GM18858 (cell line): Measurements from ENCODE around the gene CFP.
"Not testable (repeated sequence)": the region's sequence is repeated elsewhere in the genome, so short reads cannot be mapped to it uniquely, and the experiment has no call there.

ENCODE experiments used
- ATAC-seq: cut with Tn5 transposase; IDR thresholded peaks from one replicate; pipeline ENCODE4 v1.9.1; 2021; ENCODE audit not compliant: unreplicated experiment

The CFP gene

GRCh38 chrX:47607091-47607490, 22.6 kb downstream of the CFP start:
- ATAC-seq = no peak

- ATAC-seq = no peak
Measured at GRCh38 chrX:47605024-47605423, 24.7 kb downstream of the CFP start.

DNA sequence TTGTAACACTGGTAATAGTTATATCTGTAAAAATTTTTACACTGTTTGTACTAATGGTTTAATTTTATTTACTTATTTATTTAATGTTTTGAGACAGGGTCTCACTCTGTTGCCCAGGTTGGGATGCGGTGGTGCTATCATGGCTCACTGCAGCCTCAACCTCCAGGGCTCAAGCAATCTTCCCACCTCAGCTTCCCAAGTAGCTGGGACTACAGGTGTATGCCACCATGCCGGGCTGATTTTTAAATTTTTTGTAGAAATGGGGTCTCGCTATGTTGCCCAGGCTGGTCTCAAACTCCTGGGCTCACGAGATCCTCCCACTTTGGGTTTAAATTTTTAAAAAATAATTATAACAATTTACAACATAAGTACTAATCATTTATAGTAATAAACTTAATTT, 26.6 kb downstream of the CFP start:
- not testable (repeated sequence) for ATAC-seq

- ATAC-seq = no peak
Measured at GRCh38 chrX:47597222-47597621, 32.5 kb downstream of the CFP start.

GRCh38 chrX:47596256-47596655, 33.5 kb downstream of the CFP start:
- no peak for ATAC-seq

- ATAC-seq = no peak
Measured at GRCh38 chrX:47595716-47596251, 33.9 kb downstream of the CFP start.

- ATAC-seq = no peak
Measured at GRCh38 chrX:47593522-47593921, 36.2 kb downstream of the CFP start.

DNA sequence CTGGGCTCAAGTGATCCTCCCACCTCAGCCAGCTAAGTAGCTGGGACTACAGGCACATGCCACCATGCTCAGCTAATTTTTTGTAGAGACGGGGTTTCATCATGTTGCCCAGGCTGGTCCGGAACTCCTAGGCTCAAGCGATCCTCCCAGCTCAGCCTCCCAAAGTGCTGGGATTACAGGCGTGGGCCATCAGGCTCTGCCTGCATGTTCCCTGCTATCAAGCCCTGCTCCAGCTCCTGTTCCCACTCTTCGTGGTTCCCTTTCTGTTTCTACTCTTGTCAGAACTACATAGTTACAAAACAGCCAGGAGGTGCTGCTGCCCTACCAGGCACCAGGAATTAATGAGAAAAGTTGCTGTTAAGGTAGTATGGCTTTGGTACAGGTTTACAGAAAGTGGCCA, 38.7 kb downstream of the CFP start:
- ATAC-seq = no peak

DNA sequence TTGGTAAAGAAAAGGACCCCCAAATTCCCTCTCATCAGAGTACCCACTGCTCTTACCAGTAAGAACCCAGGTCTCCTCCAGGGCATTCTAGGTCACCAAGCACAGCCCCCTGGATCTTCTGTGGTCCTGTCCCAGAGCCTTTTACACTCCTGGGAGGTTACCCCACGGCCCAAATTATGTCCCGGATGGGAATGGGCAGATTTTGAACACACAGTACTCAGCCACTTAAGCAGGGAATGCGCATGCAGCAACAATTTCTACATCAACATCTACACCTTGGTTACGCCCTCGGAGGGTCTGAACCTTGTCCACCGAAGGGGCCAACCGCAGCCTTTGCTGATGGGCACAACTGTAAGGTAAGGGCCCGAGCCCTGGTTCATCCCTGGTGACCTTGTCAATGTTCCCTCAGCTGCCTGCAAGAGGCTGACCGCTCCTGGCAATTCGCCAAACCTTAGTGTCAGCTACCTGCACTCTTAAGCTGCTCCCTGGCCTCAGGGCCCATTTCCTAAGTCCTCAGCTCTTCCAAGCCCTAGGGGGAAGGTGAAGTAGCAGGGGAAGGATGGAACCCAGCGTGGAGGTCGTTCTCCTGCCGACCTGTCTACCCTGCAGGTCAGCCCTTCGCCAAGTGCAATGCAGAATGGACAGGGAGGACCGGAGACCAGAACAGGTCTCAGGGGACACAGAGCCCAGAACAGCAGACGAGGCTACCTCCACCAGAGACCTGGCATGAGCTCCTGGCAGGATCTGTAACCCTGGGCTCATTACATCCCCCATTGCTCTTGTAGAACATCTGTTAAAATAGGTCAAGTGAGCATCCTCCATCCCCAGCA, 41.6 kb downstream of the CFP start:
- ATAC-seq = no peak

DNA sequence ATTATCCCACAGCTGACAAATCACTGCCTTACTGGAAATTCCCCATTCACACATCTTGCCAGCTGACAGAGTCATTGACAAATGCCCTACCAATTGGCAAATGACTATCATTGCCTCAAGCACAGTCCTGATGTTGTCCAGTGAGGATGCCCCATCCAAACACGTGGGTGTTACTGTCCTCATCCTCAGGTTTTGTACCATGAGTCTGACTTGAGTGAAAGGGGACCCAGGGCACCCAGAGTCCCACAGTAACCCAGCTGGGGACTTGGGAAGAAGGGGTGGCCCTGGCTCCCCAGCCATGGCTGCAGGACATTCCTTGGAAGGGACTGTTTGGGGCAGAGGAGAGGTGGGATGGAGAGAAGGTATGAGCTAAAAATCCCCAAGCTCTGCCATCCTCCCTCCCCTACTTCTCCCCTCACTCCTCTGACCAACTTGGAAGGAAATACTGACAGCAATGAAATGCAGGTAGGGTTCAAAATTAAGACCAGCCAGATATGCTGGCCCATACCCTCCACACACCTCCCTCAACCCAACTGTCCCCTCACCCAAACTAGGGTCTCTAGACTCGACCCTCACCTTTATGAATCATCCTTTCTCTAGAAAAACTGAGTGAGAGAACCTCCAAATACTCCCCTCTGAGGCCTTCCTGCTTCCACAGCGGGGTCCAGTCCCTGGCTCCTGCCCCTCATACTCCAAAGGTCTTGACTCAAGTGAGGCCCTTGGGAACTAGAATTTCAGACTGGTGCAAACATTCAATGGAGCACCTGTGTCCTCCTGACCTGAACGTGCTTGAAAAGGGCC, 42.4 kb downstream of the CFP start:
- ATAC-seq = no peak

DNA sequence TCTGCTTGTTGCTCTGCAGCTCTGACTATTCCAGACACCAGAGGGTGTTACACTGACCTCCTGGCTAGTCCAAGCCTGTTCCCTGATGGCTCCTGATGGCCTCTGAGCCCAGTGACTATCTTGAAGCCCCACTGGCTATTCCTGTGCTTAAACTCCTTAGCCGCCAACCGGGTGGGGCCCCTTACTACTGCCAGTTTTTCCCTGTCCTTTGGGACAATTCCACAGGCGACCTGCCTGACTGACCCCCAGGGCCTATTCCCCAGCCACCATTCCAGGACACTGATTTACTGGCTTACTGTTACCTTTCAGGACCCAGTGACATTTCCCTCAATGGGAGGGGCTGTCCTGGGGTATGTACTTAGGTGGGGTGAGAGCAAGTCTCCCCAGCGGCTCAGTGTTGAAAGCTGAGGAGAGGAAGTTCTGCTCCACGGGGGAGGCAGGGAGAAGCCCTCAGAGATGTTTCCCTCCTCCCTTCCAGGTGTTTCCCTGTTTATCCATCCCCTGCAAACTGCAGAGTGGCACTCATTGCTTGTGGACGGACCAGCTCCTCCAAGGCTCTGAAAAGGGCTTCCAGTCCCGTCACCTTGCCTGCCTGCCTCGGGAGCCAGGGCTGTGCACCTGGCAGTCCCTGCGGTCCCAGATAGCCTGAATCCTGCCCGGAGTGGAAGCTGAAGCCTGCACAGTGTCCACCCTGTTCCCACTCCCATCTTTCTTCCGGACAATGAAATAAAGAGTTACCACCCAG, 43.5 kb downstream of the CFP start:
- ATAC-seq = no peak

GRCh38 chrX:47585273-47585672, 44.5 kb downstream of the CFP start:
- ATAC-seq = no peak

DNA sequence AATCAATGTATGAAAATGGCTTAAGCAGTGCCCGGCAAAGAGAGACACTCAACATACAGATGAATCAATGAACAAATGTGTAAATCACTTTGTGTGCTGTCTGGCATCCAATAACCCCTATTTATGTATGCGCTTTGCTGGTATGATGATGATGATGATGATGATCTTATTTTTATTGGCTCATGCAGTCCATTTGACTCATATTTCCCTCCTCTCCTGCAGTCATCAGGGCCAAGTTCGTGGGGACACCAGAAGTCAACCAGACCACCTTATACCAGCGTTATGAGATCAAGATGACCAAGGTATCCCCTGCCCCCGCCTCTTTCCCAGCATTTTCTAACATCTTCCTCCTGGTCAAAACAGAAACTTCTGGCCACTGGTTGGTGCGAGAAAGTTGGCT, 45.0 kb downstream of the CFP start:
- ATAC-seq = no peak

GRCh38 chrX:47583240-47583861, 46.4 kb downstream of the CFP start:
- ATAC-seq = no peak

DNA sequence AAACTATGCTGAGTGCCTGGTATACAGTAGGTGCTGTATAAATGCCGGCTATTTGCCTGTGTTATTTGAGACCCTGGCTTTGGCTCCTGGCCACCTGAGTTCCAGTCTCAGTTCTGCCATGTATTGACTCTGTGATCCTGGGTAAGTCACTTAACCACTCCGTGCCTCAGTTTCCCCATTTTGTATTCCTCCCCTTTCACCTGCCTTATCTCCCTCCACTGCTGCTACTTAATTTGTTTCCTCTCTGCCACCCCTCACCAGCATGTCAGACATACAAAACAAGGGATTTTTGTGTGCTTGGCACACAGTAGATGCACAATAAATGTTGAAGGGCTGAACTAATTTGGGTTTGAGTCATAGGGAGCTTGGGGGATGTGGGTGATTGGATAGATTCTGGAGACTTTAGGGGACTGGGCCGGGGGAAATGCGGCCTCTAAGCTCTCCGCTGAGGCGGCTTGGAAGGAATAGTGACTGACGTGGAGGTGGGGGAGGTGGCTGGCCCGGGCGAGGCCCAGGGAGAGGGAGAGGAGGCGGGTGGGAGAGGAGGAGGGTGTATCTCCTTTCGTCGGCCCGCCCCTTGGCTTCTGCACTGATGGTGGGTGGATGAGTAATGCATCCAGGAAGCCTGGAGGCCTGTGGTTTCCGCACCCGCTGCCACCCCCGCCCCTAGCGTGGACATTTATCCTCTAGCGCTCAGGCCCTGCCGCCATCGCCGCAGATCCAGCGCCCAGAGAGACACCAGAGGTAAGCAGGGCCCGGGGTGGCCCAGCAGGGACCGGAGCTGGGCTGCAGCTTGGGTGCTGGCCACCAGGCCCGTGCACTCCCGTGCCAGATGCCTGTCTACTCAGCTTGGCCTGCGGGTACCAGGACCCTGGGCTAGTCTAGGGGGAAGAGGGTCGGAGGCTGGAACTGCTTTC, 47.7 kb downstream of the CFP start, which contains the start of gene TIMP1:
TIMP1 (plus strand) TSS at position 706 of the 917 bp plus-strand sequence. CDS start 980 bp downstream, outside the sequence.
- ATAC-seq = peak; percentile 69

- no peak for ATAC-seq
Measured at GRCh38 chrX:47579537-47579936, 50.2 kb downstream of the CFP start.

GRCh38 chrX:47578692-47579091, 51.0 kb downstream of the CFP start:
- no peak for ATAC-seq

GRCh38 chrX:47577901-47578300, 51.8 kb downstream of the CFP start:
- no peak for ATAC-seq

- no peak for ATAC-seq
Measured at GRCh38 chrX:47577424-47577823, 52.3 kb downstream of the CFP start.
